SKM-1 treated with dmso at 0.1 percent for 144 hours (cell line): ENCODE results near the gene ORM1.

Source experiments
- DNase-seq: peaks from one replicate; lab custom pipeline; 2025; ENCODE audit not compliant: unreplicated experiment; lab: John Stamatoyannopoulos, UW

The ORM1 gene

DNA sequence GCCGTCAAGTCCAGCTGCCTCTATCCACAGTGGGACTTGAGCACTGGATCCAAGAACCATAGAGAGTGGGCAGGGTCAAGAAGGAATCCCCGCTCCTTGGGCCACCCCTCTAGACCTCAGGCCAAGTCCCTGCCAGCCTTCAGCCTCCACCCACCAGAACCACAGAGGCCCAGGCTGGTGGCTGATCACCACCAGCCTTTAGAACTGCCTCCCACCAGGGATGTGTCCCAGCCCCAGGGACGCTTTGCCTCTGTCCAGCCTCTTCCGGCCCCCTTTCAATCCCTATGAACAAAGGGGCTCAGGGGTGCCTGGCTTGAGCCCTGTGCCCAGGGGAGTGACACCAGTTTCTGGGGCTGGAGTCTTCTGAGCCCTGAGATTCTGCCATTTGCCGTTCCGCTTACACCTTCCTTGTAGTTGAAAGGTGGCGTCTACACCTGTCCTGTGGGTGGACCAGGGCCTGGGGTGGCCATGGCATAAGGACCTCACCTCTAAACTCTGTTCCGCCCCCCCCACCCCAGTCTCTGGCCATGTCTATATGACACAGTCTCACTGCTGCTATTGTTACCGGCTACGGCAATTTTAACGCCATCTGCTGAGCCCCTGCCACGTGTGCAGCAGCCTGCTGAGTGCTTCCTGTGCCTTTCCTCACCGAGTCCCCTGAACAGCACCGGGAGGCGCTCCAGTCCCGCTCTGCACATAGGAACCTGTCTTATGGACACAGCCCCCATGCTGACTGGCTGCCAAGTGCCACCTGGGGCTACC, 35.7 kb upstream of the ORM1 start:
- no peak for DNase-seq

DNA sequence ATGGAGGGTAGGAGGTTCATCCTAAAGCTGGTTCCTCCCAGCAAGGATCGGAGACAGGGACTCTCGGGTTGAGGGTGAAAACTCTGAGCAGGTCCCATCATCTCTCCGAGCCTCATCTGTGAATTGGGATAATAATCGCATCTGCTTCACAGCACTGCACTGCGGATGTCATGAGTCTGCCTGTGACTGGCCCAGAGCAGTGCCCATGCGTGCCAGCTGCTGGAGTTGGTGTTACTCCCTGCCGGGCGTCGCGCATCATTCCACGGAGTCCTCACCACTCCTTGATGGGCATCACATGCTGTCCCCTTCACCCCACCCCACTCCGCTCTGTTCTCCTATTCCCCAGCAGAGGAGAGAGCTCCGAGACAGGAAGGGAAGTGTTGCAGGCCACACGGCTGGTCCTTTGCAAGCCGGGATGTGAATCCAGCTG, 35.1 kb upstream of the ORM1 start:
- no peak for DNase-seq

DNA sequence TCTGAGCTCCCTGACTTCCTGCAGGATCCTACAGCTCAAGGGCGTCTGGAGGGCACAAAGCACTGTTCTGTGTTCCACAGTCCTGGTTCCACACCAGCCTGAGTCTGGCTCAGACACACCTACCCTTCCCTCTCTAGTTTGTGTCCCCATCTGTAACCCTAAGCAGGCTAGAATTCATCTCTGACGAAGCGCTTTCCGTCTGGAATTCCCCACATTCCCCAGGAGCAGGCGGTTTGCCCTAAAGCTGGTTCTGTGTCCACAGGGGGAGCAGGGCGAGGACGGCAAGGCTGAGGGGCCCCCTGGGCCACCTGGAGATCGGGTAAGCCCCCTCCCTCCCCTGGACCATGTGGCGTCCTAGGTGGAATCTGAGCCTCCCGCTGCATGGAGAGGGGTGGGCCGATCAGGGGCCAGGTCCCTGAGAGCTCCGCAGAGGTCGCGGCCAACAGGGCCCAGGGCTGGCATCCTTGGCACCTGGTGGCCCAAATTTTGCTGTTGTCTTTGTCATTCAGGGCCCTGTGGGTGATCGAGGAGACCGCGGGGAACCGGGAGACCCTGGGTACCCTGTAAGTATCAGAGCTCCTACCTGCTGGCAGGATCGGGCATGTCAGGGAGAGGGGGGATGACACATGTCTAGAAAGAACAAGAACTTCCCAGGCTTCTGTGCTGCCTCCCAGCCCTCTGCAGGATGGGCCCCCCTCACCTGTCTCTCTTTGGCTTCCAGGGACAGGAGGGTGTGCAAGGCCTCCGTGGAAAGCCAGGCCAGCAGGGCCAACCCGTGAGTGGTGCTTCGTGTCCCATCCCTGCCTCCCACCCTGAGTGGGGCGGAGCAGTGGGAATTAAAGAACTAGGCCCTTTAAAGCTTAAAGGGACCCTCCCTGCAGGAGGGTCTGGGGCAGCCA, 34.5 kb upstream of the ORM1 start:
- DNase-seq, result no peak

DNA sequence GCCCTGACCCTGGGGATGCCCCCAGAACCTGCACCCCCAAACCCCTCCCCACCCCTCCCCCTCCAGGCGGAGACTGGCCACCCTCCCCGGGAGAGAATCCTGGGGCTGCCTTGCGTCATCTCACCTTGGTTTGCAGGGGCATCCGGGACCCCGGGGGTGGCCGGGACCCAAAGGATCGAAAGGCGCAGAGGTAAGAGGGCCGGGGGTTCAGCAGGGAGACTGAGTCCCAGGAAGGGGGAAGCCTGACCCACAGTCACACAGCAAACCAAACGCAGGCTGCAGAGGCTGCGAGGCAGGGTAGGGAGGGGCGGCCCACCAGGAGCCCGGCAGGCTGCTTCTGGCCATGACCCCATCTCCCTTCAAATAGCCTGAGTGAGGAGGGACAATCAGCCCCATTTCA, 33.8 kb upstream of the ORM1 start:
- DNase-seq, result no peak

DNA sequence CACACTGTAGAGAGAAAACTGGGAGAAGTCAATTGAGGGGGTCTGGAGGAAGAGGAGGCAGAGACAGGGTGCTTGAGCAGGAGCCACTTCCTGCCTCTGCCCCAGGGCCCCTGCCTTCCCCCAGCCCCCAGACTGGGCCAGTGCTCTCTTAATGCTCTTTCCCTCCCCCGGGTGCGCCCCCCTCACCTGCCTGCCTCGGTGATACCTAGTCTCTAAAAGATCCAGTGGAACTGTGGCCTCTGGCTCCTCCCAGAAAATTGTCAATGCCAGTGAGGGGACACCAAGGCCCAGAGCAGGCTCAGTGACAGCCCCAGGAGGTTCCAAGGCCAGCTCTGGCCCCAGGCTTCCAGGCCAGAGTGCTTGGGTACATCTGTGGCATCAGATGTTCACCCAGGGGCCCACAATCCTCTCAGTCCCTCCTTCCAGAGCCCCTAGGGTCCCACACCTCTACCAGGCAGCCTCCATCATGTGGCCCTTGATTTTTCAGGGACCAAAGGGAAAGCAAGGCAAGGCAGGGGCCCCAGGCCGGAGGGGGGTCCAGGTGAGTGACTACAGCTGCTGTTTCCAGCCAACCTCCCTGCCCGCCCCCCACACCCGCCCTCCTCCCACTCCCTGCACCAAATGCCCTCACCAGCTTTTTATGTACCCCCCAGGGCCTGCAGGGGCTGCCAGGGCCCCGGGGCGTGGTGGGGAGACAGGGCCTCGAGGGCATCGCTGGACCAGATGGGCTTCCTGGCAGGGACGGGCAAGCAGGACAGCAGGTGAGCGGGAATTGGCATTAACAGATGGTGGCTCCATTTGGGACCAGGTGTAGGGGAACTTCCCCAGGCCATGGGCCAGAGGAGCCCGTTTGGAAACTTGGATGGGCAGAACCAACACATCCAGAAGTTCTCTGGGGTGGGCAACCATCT, 33.1 kb upstream of the ORM1 start:
- DNase-seq, result no peak

DNA sequence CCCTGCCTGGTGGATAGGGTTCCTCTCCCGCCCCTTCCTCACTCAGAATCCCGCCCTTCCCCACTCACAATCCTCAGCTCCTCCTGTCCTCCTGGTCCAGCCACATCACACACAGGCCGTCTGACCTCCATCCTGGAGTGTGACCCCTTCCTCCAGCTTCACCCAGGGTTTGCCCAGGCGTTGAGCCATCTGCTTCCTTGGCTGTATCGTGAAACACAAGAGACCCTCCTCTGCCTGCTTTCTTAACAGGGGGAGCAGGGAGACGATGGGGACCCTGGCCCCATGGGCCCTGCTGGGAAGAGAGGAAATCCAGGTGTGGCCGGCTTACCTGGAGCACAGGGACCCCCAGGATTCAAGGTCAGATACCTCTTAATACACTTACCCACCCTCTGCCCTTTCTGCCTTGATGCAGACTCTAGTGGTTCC, 32.3 kb upstream of the ORM1 start:
- DNase-seq, result no peak

DNA sequence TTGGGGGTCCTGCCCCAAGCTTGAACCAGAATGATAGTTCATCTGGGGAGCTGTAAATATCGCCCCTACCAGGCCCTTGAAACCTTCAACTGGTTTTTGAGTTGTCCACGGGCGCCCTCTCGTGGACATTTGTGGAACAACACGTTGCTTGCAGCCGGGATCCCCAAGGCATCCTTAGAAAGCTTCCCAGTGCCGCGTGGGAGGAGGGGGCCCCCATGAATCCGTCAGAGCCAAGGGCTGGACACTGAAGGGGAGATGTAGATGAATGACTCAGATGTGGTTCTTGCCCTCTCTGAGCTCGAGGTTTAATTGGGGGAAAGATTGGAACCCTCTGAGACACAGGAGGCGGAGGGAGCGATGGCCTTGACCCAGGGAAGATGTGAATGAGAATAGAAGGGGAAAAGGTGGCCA, 31.8 kb upstream of the ORM1 start:
- no peak for DNase-seq

DNA sequence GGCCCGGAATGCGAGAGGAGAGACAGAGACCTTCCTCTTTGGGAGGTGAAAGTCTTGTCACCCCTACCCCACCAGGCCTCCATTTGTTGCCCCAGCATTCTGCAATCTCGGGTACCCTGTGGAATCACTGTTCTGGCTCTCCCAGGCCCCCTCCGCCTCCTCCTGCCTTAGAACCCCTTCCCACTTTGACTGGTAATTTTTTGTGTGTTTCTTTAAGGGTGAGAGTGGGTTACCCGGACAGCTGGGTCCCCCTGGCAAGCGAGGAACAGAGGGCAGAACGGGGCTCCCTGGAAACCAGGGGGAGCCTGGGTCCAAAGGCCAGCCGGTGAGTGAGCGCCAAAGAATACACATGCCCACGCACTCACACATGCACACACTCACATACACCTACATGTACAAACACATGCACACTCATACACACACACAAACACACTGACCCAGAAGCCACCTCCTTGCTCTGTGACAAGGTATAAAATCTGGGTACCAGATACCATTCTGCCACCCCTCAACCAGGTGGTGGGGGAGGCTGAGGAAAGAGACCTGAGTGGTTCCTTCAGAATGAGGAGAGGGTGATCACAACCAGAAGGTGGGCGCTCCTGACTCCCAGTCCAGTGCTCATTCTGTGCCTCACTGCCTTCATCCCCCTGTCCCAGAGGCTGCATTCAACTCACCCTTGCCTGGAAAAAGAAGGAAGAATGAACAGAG, 30.9 kb upstream of the ORM1 start:
- no peak for DNase-seq

DNA sequence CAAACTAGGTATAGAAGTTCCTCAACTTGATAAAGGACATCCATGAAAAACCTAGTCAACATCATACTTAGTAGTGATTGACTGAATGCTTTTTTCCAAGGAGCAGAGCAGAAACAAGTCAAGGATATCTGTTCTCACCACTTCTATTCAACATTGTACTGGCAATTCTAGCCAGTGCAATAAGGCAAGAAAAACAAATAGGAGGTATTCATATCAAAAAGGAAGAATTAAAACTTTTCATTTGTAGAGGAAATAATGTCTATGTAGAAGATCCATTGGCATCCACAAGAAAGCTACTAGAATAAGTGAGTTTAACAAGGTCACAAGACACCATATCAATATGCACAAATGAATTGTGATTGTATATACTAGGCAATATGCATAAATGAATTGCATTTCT, 28.2 kb upstream of the ORM1 start:
- DNase-seq, result no peak

DNA sequence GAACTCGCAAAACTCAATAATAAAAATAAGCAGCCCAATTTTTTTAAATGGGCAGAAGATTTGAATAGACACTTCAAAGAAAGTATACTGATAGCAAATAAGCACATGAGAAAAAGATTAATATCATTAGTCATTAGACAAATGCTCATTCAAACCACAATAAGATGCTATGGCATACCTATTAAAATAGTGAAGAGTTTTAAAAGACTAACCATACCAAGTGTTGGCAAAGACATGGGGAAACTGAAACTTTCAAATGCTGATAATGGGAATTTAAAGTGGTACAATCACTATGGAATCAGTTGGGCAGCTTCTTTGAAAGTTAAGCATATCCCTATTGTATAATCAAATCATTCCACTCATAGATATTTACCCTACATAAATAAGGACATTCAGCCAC, 26.6 kb upstream of the ORM1 start:
- DNase-seq, result no peak

DNA sequence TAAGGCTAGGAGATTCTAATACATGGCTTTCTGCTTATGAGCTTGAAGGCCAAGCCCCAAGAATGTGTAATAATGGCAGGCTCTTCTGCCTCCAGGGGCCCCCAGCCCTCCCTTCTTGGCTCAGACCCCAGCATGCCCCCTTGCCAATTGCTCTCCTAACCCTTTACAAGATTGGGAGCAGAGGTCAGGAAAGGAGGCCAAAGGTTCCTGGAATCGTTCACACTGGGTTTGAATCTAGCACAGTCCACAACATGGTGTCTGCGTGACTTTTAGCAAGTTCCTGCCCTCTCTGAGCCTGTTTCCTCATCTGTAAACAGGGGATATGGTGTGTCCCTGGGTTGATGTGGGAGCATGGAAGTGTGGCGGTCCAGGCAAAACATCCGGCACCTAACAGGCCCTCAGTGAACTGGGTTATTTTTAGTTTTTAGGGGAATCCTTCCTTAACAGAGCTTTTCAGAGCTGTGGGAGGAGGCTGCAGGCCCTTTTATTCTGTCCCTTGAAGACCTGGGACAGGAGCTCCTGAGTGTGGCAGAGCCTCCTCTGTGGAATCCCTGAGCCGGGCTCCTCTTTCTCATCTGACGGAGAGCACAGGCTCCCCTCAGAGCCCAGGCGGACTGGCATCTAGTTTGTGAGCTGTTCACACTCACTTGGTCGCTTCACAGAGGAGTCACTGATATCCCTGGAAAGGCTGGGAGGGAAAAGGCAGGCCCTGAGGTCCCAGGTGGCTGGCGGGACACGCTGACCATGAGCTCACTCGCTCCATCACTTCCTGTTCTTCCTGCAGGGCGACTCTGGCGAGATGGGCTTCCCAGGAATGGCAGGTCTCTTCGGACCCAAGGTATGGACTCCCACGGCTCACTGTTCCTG, 23.4 kb upstream of the ORM1 start:
- DNase-seq, result no peak

DNA sequence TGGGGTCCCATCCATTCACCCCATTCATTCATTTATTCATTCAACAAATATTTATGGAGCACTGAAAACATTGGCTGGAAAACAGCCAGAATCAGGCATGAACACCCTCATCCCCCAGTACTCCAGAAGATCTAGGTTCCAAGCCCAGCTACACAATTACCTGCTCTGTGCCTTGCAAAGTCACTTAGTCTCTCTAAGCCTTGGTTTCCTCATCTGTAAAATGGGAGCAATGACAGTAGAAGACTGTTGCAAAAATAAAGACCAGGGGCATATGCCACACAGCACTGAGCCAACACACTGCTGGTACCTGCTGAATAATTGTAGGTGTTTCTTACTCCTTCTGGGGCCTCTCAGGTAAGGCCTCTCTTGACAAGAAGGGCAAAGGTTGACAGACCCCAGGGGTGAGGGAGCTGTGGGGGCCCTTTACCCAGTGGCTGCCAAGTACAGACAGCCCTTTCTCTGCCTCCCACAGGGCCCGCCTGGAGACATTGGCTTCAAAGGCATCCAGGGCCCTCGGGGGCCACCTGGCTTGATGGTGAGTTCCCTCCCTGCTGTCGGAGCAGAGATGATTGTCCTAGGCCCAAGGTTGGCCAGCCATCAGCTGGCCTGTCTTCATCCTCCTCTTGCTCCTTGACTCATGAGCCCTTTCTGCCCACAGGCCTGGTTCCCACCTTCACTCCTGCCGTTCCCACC, 22.6 kb upstream of the ORM1 start:
- DNase-seq, result no peak

DNA sequence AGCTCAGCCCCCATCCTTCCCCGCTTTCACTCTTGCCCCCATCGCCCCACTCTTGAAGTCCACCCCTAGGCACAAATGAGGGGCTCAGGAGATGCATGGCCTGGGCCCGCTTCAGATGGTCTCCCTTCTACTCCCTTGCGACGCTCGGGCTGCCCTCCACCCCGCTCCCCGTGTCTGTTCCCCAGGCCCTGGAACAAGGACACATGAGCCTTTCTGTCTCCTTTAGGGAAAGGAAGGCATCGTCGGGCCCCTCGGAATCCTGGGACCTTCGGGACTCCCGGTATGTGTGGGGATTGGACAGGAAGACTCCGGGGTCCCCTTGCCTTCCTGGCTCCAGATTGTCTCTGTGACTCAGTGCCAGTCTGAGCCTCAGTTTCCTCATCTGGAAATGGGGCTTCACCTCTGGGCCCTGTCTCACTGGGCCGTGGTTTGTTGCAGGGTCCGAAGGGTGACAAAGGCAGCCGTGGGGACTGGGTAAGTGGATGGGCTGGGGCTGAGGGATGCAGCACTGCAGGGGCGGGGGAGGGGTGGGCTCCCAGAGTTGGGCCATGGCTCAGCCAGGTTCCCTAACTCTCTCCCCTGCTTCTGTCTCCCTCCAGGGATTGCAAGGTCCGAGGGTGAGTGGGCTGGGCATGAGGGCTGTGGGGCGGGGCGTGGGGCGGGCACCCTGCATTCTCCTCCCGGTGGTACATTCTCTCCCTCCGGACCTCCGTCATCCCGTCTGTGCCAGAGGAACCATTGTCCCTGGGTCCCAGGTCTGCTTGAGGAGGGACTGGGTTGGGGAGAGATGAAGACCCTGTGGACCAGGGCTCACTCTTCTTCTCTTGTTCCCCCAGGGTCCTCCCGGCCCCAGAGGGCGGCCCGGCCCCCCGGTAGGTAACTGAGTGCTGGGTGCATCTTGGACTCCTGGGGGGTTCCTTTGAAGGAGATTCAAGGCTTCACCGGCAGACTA, 21.8 kb upstream of the ORM1 start:
- no peak for DNase-seq

DNA sequence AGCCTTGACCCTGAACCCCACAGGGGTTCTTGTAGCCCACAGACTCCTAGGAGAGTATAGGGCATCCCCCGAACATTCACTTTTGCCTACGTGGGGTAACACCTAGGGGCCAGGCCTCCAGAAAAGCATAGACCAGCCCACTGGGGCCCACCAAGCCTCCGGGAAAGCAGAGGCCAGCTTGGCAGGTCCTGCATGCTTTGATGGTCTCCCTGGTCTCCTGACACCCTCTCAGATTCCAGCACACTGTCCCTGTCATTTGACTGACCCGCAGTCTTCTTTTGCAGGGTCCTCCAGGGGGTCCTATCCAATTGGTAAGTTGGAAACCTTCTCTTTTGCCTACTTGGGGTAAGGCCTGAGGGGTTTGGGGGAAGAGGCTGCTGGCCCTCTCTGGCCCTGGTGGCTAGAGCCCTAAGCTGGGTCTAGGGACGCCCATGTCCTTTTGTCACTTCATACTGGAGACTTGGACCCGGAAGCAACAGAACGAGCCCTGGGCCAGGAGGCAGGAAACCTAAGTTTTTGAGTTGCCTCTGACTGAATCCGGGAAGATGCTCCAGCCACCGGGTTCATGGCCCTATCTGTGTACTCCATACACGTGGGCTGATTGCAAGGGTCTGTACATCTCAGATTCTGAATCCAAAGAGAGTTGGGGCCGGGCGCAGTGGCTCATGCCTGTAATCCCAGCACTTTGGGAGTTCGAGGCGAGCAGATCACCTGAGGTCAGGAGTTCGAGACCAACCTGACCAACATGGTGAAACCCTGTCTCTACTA, 20.9 kb upstream of the ORM1 start:
- no peak for DNase-seq

DNA sequence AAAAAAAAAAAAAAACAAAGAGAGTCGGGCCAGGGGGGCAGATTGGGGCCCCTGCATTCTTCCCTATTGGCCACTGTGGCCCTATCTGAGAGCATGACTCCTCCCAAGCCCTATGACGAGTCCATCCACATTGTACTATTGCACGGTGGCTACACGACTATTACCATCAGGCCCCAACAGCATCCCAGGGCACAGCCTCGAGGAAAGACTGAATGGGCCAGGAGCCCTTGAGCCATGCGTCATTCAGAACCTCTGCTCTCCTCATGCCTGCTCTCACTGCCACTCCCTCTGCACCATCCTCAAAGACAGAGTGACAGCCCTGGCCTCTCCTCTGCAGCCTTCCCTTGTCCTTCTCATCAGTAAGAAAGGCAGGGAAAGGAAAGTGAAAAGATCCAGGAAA, 20.2 kb upstream of the ORM1 start:
- DNase-seq, result no peak

DNA sequence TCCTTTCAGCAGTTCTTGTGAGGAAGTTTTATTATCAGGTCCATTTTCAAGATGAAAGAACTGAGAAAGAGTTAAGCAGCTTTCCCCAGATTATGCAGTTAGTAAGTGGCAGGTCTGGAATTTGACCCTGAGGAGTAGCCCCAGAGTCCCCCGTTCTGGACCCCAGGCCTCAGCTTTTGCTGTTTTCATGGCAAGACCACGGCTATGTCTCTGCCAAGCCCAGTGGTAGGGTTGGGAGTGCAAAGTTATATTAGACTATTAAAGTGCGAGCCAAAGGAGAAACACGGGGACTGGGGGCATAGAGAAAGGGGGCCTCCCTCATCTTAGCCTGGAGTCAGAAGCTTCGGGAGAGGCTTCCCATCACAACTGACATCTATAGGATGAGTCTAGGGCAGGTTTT, 19.3 kb upstream of the ORM1 start:
- no peak for DNase-seq

DNA sequence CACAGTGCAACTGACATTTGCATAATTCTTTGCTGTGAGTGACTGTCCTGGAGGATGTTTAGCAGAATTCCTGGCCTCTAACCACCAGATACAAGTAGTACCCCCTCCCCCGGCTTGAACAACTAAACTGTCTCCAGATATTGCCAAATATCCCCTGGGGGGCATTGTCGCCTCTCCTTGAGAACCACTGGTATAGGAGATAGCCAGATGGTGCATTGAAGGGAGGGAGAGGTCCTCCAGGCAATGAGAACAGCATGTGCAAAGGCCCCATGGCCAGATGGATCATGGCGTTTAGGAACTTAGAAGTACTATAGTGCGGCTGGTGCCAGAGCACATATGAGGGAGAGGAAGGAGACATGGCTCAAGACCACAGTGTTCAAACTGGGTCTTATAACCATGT, 18.9 kb upstream of the ORM1 start:
- DNase-seq, result no peak
